Tibial nerve (tissue), 4 donors: ENCODE data around the gene CAMK1D.

ENCODE experiments used
- CTCF ChIP-seq, 5 experiments: fragments of 200-600 bp in 3 of 5; fragments of 450-650 bp in 2 of 5; sonication (generic) in 3 of 5; IDR thresholded peaks; one replicate each; pipeline ENCODE4 v1.5.1; 2016 to 2019; ENCODE audit warnings: antibody characterized with exemption in 5 of 5, mild to moderate bottlenecking in 3 of 5, moderate library complexity in 2 of 5
- EP300 ChIP-seq, 2 donors: sonication (generic); formaldehyde crosslinking; IDR thresholded peaks; one replicate each; pipeline ENCODE4 v1.6.1; 2017; ENCODE audit warnings: antibody characterized with exemption in 2 of 2, mild to moderate bottlenecking in 1 of 2
- POLR2A ChIP-seq, 2 donors: fragments of 450-650 bp; IDR thresholded peaks; one replicate each; pipeline ENCODE4 v1.6.1; 2017; ENCODE audit warnings: antibody characterized with exemption in 2 of 2, mild to moderate bottlenecking in 2 of 2, moderate library complexity in 2 of 2

- TF ChIP-seq EP300 (IDR thresholded peaks at IDR 0.05), result no peak
- TF ChIP-seq CTCF (IDR thresholded peaks at IDR 0.05), result no peak
- TF ChIP-seq POLR2A (IDR thresholded peaks at IDR 0.05), result no peak
Measured at GRCh38 chr10:12635127-12635541, 285.8 kb downstream of the CAMK1D start.
